GM12878 (cell line): Measurements from ENCODE around the gene CXXC1. TPM values are rescaled to one million over a fixed set of nuclear protein-coding genes. Genes with fewer than 3 reads are reported as not detected.

Experiments used
- ATF7 ChIP-seq: fragments of 450-650 bp; IDR thresholded peaks from 2 replicates; pipeline ENCODE4 v1.6.1; 2016; ENCODE audit warnings: low read depth, mild to moderate bottlenecking
- DPF2 ChIP-seq: fragments of 450-650 bp; IDR thresholded peaks from 2 replicates; pipeline ENCODE4 v1.6.1; 2017; ENCODE audit warnings: mild to moderate bottlenecking
- EED ChIP-seq: sonication (generic); IDR thresholded peaks from 2 replicates; pipeline ENCODE4 v1.6.1; 2016; ENCODE audit warnings: antibody characterized with exemption, low read depth
- EGR1 ChIP-seq, 2 experiments: IDR thresholded peaks; 1 replicate in 1 of 2; 2 replicates in 1 of 2; pipeline ENCODE4 v1.6.1; 2011 to 2012; ENCODE audit warnings: low read depth in 2 of 2, low read length in 2 of 2, borderline replicate concordance in 1 of 2, mild to moderate bottlenecking in 1 of 2, moderate library complexity in 1 of 2
- IKZF2 ChIP-seq, 2 experiments: fragments of 450-650 bp; IDR thresholded peaks; 2 replicates each; pipeline ENCODE4 v1.6.1; 2017; ENCODE audit warnings: mild to moderate bottlenecking in 2 of 2, moderate library complexity in 2 of 2
- KAT2A ChIP-seq: conservative IDR thresholded peaks from 2 replicates; pipeline ENCODE4 v1.6.1; 2011; ENCODE audit warnings: low read depth, low read length; ENCODE audit not compliant: control insufficient read depth
- POLR2AphosphoS2 ChIP-seq: IDR thresholded peaks from 2 replicates; pipeline ENCODE4 v1.6.1; 2011; ENCODE audit warnings: low read depth, mild to moderate bottlenecking, low read length, improper control_type of control experiment, moderate library complexity
- TCF12 ChIP-seq: IDR thresholded peaks from 2 replicates; pipeline ENCODE4 v1.6.1; 2011; ENCODE audit warnings: low read depth, mild to moderate bottlenecking, low read length
- ZBED1 ChIP-seq: IDR thresholded peaks from 2 replicates; pipeline ENCODE4 v1.6.1; 2016; ENCODE audit warnings: borderline replicate concordance
- polyA plus RNA-seq, 11 experiments: library from polyadenylated mRNA; depleted of rRNA in 4 of 11; unstranded in 6 of 11; stranded (reverse) in 5 of 11; fragments of >200 nt; fragmentation: Nextera tagmentation in 4 of 11; fragmentation: Illumina TruSeq in 1 of 11; extraction: Ambion mirVana in 4 of 11; extraction: Trizol in 1 of 11; gene quantifications; 1 replicate in 1 of 11; 2 replicates in 10 of 11; pipeline versions ENCODE4 v1.2.1 to v1.2.3, GENCODE V29; 2011 to 2016; ENCODE audit warnings: inconsistent platforms in 2 of 11, missing spikeins in 2 of 11, low read depth in 1 of 11
- total RNA-seq, 4 experiments: library from RNA; depleted of rRNA in 3 of 4; stranded (reverse); fragments of >200 nt in 3 of 4; fragmentation: Illumina TruSeq in 1 of 4; extraction: Trizol in 1 of 4; gene quantifications; 2 replicates each; pipeline versions ENCODE4 v1.2.1 to v1.2.3, GENCODE V29; 2013 to 2021
- TF ChIP-seq, protein P1 (sequence below): fragments of 450-650 bp; IDR thresholded peaks from 2 replicates; pipeline ENCODE4 v1.6.1; 2017; ENCODE audit warnings: mild to moderate bottlenecking, moderate library complexity
- TF ChIP-seq, protein P2 (sequence below): fragments of 450-650 bp; formaldehyde crosslinking; IDR thresholded peaks from 2 replicates; pipeline ENCODE4 v1.5.0; 2022; ENCODE audit warnings: mild to moderate bottlenecking, missing genetic modification characterization
- TF ChIP-seq, protein P3 (sequence below): IDR thresholded peaks from 2 replicates; pipeline ENCODE4 v1.6.1; 2012; ENCODE audit warnings: low read depth, low read length, improper control_type of control experiment
- TF ChIP-seq, protein P4 (sequence below): fragments of 450-650 bp; IDR thresholded peaks from 2 replicates; pipeline ENCODE4 v1.6.1; 2017; ENCODE audit warnings: mild to moderate bottlenecking, low read depth, inconsistent platforms; ENCODE audit not compliant: poor library complexity, severe bottlenecking
- TF ChIP-seq, protein P5 (sequence below): IDR thresholded peaks from 2 replicates; pipeline ENCODE4 v1.6.1; 2012; ENCODE audit warnings: low read length, inconsistent platforms
- TF ChIP-seq, protein P6 (sequence below): fragments of 450-650 bp; IDR thresholded peaks from 2 replicates; pipeline ENCODE4 v1.6.1; 2016; ENCODE audit warnings: mild to moderate bottlenecking

Gene CXXC1
- total and polyA plus RNA-seq, 10 of the 15 experiments (the other 5 are each of a cell fraction or from before 2014, with no cell fraction given) = 9.2 to 180 (median 93.8) TPM

DNA sequence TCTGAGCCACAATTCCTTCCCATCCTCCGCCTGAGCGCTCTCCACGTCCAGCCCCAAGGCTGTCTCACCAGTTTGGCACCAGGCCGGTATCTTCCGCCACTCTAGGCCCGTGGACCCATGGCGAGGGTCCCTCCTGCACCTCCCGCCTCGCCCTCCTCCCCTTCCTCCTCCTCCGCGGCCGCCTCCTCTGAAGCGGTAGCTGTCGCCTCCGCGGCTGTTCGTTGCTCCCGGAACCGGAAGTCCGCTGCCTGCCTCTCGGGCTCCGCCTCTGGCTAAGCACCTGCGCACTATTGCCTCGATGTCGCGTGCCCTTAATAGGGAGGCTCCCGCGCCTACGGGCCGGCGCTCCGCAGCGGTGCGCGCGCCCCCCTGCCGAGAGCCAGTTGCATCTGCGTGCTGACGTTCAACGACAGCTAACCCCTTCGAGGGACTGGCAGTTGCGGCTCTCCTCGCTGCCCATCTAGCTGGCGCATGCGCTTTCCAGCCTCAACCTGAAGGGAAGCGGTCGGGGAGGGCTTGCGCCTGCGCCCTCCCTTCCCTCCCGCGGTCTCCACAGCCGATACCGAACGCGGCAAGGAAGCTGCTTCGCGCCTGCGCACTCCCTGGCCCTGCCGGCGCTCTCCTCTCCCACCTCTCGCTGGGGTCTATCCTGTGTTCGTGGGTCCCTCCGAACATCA, 6.1 kb downstream of the CXXC1 start, which contains the start of gene MBD1 (continued):
- TF ChIP-seq KAT2A (no peak), DPF2 (peak; percentile 25), ZBED1 (peak; percentile 54; the same call in 1 of the 2 replicates), TCF12 (peak; percentile 61; the same call in 1 of the 2 replicates), EED (no peak), EGR1 (IDR thresholded peaks at IDR 0.05; ENCODE audit: borderline replicate concordance in 1 of 2, low read depth in 2 of 2, low read length in 2 of 2) (peak in 1 of 2 experiments; percentile 78; a peak in 2 of 3 replicates), ATF7 (no peak), IKZF2 (IDR thresholded peaks at IDR 0.05) (no peak), POLR2AphosphoS2 (peak; percentile 40)
- TF ChIP-seq, protein P1, sequence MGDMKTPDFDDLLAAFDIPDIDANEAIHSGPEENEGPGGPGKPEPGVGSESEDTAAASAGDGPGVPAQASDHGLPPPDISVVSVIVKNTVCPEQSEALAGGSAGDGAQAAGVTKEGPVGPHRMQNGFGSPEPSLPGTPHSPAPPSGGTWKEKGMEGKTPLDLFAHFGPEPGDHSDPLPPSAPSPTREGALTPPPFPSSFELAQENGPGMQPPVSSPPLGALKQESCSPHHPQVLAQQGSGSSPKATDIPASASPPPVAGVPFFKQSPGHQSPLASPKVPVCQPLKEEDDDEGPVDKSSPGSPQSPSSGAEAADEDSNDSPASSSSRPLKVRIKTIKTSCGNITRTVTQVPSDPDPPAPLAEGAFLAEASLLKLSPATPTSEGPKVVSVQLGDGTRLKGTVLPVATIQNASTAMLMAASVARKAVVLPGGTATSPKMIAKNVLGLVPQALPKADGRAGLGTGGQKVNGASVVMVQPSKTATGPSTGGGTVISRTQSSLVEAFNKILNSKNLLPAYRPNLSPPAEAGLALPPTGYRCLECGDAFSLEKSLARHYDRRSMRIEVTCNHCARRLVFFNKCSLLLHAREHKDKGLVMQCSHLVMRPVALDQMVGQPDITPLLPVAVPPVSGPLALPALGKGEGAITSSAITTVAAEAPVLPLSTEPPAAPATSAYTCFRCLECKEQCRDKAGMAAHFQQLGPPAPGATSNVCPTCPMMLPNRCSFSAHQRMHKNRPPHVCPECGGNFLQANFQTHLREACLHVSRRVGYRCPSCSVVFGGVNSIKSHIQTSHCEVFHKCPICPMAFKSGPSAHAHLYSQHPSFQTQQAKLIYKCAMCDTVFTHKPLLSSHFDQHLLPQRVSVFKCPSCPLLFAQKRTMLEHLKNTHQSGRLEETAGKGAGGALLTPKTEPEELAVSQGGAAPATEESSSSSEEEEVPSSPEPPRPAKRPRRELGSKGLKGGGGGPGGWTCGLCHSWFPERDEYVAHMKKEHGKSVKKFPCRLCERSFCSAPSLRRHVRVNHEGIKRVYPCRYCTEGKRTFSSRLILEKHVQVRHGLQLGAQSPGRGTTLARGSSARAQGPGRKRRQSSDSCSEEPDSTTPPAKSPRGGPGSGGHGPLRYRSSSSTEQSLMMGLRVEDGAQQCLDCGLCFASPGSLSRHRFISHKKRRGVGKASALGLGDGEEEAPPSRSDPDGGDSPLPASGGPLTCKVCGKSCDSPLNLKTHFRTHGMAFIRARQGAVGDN = peak; percentile 82
- TF ChIP-seq, protein P2, sequence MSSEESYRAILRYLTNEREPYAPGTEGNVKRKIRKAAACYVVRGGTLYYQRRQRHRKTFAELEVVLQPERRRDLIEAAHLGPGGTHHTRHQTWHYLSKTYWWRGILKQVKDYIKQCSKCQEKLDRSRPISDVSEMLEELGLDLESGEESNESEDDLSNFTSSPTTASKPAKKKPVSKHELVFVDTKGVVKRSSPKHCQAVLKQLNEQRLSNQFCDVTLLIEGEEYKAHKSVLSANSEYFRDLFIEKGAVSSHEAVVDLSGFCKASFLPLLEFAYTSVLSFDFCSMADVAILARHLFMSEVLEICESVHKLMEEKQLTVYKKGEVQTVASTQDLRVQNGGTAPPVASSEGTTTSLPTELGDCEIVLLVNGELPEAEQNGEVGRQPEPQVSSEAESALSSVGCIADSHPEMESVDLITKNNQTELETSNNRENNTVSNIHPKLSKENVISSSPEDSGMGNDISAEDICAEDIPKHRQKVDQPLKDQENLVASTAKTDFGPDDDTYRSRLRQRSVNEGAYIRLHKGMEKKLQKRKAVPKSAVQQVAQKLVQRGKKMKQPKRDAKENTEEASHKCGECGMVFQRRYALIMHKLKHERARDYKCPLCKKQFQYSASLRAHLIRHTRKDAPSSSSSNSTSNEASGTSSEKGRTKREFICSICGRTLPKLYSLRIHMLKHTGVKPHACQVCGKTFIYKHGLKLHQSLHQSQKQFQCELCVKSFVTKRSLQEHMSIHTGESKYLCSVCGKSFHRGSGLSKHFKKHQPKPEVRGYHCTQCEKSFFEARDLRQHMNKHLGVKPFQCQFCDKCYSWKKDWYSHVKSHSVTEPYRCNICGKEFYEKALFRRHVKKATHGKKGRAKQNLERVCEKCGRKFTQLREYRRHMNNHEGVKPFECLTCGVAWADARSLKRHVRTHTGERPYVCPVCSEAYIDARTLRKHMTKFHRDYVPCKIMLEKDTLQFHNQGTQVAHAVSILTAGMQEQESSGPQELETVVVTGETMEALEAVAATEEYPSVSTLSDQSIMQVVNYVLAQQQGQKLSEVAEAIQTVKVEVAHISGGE (CRISPR knock-in tag) = peak; percentile 18; the same call in 1 of the 2 replicates
- TF ChIP-seq, protein P3, sequence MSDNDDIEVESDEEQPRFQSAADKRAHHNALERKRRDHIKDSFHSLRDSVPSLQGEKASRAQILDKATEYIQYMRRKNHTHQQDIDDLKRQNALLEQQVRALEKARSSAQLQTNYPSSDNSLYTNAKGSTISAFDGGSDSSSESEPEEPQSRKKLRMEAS = peak; percentile 84; the same call in 1 of the 2 replicates
- TF ChIP-seq, protein P4, sequence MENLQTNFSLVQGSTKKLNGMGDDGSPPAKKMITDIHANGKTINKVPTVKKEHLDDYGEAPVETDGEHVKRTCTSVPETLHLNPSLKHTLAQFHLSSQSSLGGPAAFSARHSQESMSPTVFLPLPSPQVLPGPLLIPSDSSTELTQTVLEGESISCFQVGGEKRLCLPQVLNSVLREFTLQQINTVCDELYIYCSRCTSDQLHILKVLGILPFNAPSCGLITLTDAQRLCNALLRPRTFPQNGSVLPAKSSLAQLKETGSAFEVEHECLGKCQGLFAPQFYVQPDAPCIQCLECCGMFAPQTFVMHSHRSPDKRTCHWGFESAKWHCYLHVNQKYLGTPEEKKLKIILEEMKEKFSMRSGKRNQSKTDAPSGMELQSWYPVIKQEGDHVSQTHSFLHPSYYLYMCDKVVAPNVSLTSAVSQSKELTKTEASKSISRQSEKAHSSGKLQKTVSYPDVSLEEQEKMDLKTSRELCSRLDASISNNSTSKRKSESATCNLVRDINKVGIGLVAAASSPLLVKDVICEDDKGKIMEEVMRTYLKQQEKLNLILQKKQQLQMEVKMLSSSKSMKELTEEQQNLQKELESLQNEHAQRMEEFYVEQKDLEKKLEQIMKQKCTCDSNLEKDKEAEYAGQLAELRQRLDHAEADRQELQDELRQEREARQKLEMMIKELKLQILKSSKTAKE = no peak
- TF ChIP-seq, protein P5, sequence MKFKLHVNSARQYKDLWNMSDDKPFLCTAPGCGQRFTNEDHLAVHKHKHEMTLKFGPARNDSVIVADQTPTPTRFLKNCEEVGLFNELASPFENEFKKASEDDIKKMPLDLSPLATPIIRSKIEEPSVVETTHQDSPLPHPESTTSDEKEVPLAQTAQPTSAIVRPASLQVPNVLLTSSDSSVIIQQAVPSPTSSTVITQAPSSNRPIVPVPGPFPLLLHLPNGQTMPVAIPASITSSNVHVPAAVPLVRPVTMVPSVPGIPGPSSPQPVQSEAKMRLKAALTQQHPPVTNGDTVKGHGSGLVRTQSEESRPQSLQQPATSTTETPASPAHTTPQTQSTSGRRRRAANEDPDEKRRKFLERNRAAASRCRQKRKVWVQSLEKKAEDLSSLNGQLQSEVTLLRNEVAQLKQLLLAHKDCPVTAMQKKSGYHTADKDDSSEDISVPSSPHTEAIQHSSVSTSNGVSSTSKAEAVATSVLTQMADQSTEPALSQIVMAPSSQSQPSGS = no peak
- TF ChIP-seq, protein P6, sequence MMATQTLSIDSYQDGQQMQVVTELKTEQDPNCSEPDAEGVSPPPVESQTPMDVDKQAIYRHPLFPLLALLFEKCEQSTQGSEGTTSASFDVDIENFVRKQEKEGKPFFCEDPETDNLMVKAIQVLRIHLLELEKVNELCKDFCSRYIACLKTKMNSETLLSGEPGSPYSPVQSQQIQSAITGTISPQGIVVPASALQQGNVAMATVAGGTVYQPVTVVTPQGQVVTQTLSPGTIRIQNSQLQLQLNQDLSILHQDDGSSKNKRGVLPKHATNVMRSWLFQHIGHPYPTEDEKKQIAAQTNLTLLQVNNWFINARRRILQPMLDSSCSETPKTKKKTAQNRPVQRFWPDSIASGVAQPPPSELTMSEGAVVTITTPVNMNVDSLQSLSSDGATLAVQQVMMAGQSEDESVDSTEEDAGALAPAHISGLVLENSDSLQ = peak; percentile 95
